Fibroblast of lung (primary cell): ENCODE data around the gene MRPL55. TPM values are rescaled to one million over a fixed set of nuclear protein-coding genes. Genes with fewer than 3 reads are reported as not detected.

ENCODE experiments used
- DNase-seq, 2 donors: peaks; one replicate each; pipeline versions ENCODE4 v3.0.0 to v3.0.0-alpha.2; 2010; ENCODE audit warnings: low read depth in 2 of 2
- H2AFZ ChIP-seq: 2 replicates; pipeline ENCODE4 v1.5.1; 2012; ENCODE audit warnings: low read length, control low read depth, inconsistent platforms
- H3K27ac ChIP-seq: 2 replicates; pipeline ENCODE4 v1.5.1; 2011; ENCODE audit warnings: low read length, control low read depth; ENCODE audit not compliant: insufficient read depth
- H3K27me3 ChIP-seq: 2 replicates; pipeline ENCODE4 v1.5.1; 2011; ENCODE audit warnings: mild to moderate bottlenecking, low read length; ENCODE audit not compliant: control insufficient read depth, insufficient read depth
- H3K36me3 ChIP-seq: 2 replicates; pipeline ENCODE4 v1.5.1; 2011; ENCODE audit warnings: low read length; ENCODE audit not compliant: control insufficient read depth, insufficient read depth
- H3K4me1 ChIP-seq: 2 replicates; pipeline ENCODE4 v1.5.1; 2011; ENCODE audit warnings: low read length; ENCODE audit not compliant: control insufficient read depth, insufficient read depth; ENCODE audit errors: extremely low read depth
- H3K4me2 ChIP-seq: 2 replicates; pipeline ENCODE4 v1.5.1; 2011; ENCODE audit warnings: low read length, control low read depth; ENCODE audit not compliant: insufficient read depth; ENCODE audit errors: extremely low read depth
- H3K4me3 ChIP-seq, 4 experiments: fragments of 200-600 bp in 1 of 4; sonication (generic) in 1 of 4; replicated peaks in 1 of 4; 2 replicates each; pipeline ENCODE4 v1.5.1; 2011 to 2016; ENCODE audit warnings: low read length in 4 of 4, low read depth in 3 of 4, mild to moderate bottlenecking in 3 of 4, control low read depth in 2 of 4, inconsistent platforms in 1 of 4, mixed read lengths in 1 of 4; ENCODE audit not compliant: insufficient read depth in 1 of 4; ENCODE audit errors: control extremely low read depth in 1 of 4
- H3K79me2 ChIP-seq: 2 replicates; pipeline ENCODE4 v1.5.1; 2012; ENCODE audit warnings: mild to moderate bottlenecking, low read length, inconsistent platforms; ENCODE audit not compliant: control insufficient read depth, insufficient read depth
- H3K9ac ChIP-seq: 2 replicates; pipeline ENCODE4 v1.5.1; 2011; ENCODE audit warnings: mild to moderate bottlenecking, low read length, control low read depth; ENCODE audit not compliant: insufficient read depth
- H3K9me3 ChIP-seq: 2 replicates; pipeline ENCODE4 v1.5.1; 2012; ENCODE audit warnings: low read depth, low read length; ENCODE audit not compliant: control insufficient read depth, insufficient read depth
- H4K20me1 ChIP-seq: 2 replicates; pipeline ENCODE4 v1.5.1; 2011; ENCODE audit warnings: low read length; ENCODE audit not compliant: control insufficient read depth, insufficient read depth; ENCODE audit errors: extremely low read depth
- EZH2 ChIP-seq: IDR thresholded peaks from 2 replicates; pipeline ENCODE4 v1.5.1; 2012; ENCODE audit warnings: low read length, control low read depth, mild to moderate bottlenecking; ENCODE audit errors: missing control alignments
- polyA plus RNA-seq, 2 donors: library from polyadenylated mRNA; depleted of rRNA in 1 of 2; stranded (reverse) in 1 of 2; unstranded in 1 of 2; fragments of >200 nt; gene quantifications; 2 replicates each; pipeline ENCODE4 v1.2.1, GENCODE V29; 2011 to 2012; ENCODE audit warnings: missing spikeins in 1 of 2
- total RNA-seq: library from RNA; depleted of rRNA; stranded (reverse); fragments of >200 nt; gene quantifications from 2 replicates; pipeline ENCODE4 v1.2.1, GENCODE V29; 2014
- TF ChIP-seq, protein P1 (sequence below), 2 donors: IDR thresholded peaks in 1 of 2; conservative IDR thresholded peaks in 1 of 2; 1 replicate in 1 of 2; 2 replicates in 1 of 2; pipeline ENCODE4 v1.5.1; 2011 to 2012; ENCODE audit warnings: low read length in 2 of 2, control low read depth in 1 of 2, inconsistent platforms in 1 of 2, low read depth in 1 of 2, mild to moderate bottlenecking in 1 of 2

MRPL55 gene
- total and polyA plus RNA-seq, 2 donors (not counting 1 experiment from before 2014, with no cell fraction given) = 39.5 to 51.7 TPM

DNA sequence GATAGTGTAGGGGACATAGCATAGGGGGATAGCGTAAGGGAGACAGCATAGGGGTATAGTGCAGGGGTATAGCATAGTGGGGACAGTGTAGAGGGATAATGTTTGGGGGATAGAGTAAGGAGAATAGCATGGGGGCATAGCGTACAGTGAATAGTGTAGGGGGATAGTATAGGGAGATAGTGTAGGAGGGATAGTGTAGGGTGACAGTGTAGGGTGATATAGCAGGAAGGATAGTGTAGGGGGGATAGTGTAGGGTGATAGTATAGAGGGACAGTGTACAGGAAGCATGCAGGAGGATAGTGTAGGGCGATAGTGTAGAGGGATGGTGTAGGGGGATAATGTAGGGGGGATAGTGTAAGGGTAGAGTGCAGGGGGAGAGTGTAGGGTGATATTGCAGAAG, 38.2 kb downstream of the MRPL55 start:
- Histone ChIP-seq H3K9me3 (no peaks in the 10 kb centered on the region), H2AFZ (no peak overlapping the region), H4K20me1 (no peaks in the 10 kb centered on the region), H3K27me3 (peaks cover 10% of the 10 kb centered on the region), H3K4me3 (no peak overlapping the region), H3K79me2 (no peaks in the 10 kb centered on the region), H3K36me3 (no peaks in the 10 kb centered on the region), H3K4me1 (no peaks in the 10 kb centered on the region), H3K9ac (no peak overlapping the region), H3K4me2 (no peak overlapping the region), H3K27ac (no peak overlapping the region)
- no peak for DNase-seq
- TF ChIP-seq, protein P1, sequence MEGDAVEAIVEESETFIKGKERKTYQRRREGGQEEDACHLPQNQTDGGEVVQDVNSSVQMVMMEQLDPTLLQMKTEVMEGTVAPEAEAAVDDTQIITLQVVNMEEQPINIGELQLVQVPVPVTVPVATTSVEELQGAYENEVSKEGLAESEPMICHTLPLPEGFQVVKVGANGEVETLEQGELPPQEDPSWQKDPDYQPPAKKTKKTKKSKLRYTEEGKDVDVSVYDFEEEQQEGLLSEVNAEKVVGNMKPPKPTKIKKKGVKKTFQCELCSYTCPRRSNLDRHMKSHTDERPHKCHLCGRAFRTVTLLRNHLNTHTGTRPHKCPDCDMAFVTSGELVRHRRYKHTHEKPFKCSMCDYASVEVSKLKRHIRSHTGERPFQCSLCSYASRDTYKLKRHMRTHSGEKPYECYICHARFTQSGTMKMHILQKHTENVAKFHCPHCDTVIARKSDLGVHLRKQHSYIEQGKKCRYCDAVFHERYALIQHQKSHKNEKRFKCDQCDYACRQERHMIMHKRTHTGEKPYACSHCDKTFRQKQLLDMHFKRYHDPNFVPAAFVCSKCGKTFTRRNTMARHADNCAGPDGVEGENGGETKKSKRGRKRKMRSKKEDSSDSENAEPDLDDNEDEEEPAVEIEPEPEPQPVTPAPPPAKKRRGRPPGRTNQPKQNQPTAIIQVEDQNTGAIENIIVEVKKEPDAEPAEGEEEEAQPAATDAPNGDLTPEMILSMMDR (conservative IDR thresholded peaks at IDR 0.05 in 1 of 2, IDR thresholded peaks at IDR 0.05 in 1 of 2; ENCODE audit: low read depth in 1 of 2, low read length in 2 of 2) = no peak
- TF ChIP-seq EZH2 = no peak

DNA sequence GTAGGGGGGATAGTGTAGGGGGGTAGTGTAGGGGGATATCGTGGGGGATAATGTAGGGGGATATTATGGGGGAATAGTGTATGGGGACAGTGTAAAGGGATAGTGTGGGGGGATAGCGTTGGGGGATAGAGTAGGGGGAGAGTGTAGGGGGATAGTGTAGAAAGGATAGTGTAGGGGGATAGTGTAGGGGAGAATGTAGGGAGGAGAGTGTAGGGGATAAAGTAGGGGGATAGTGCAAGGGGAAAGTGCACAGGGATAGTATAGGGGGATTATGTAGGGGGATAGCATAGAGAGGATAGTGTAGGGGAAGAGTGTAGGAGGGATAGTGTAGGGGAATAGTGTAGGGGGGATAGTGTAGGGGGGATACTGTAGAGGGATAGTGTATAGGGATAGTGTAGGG, 38.9 kb downstream of the MRPL55 start:
- Histone ChIP-seq H3K27ac (no peak overlapping the region), H2AFZ (no peak overlapping the region), H3K9me3 (no peaks in the 10 kb centered on the region), H3K4me2 (no peak overlapping the region), H3K27me3 (peaks cover 10% of the 10 kb centered on the region), H3K36me3 (no peaks in the 10 kb centered on the region), H3K4me1 (no peaks in the 10 kb centered on the region), H3K79me2 (no peaks in the 10 kb centered on the region), H4K20me1 (no peaks in the 10 kb centered on the region), H3K9ac (no peak overlapping the region), H3K4me3 (no peak overlapping the region)
- TF ChIP-seq, protein P1 (conservative IDR thresholded peaks at IDR 0.05 in 1 of 2, IDR thresholded peaks at IDR 0.05 in 1 of 2; ENCODE audit: low read depth in 1 of 2, low read length in 2 of 2) = no peak
- no peak for TF ChIP-seq EZH2
- no peak for DNase-seq

DNA sequence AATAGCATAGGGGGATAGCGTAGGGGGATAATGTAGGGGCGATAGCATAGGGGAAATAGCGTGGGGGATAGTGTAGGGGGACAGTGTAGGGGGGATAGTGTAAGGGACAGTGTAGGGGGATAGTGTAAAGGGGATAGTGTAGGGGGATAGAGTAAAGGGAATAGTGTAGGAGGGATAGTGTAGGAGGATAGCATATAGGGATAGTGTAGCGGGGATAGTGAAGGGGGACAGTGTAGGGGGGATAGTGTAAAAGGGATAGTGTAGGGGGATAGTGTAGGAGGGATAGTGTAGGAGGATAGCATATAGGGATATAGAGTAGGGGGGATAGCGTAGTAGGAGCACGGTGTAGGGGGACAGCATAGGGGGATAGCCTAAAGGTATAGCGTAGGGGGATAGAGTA, 40.7 kb downstream of the MRPL55 start:
- TF ChIP-seq EZH2 = no peak
- TF ChIP-seq, protein P1 (conservative IDR thresholded peaks at IDR 0.05 in 1 of 2, IDR thresholded peaks at IDR 0.05 in 1 of 2; ENCODE audit: low read depth in 1 of 2, low read length in 2 of 2) = no peak
- H3K9ac ChIP-seq = no peak overlapping the region
- H3K4me3 ChIP-seq = no peak overlapping the region
- no peak overlapping the region for H3K27ac ChIP-seq
- no peaks in the 10 kb centered on the region for H3K4me1 ChIP-seq
- no peaks in the 10 kb centered on the region for H3K79me2 ChIP-seq
- DNase-seq = no peak
- H3K27me3 ChIP-seq = peaks cover 10% of the 10 kb centered on the region
- no peak overlapping the region for H3K4me2 ChIP-seq
- no peak overlapping the region for H2AFZ ChIP-seq
- no peaks in the 10 kb centered on the region for H3K9me3 ChIP-seq
- no peaks in the 10 kb centered on the region for H3K36me3 ChIP-seq
- H4K20me1 ChIP-seq = no peaks in the 10 kb centered on the region
